Measurements from ENCODE around the gene SNX14. TPM values are rescaled to one million over a fixed set of nuclear protein-coding genes. Genes with fewer than 3 reads are reported as not detected.

Gene SNX14
- total RNA-seq, 1 experiment from 2014 or later: 84.8 TPM

GRCh38 chr6:85580878-85581267 is 12.8 kb downstream of the SNX14 start:
- Histone ChIP-seq H2AFZ (ENCODE audit: low read depth, low read length, poor library complexity, severe bottlenecking) (no peak overlapping the region), H3K79me2 (ENCODE audit: insufficient read depth, low read length) (peaks cover 88% of the 10 kb centered on the region), H3K27me3 (ENCODE audit: insufficient read depth, low read length) (no peaks in the 10 kb centered on the region), H3K9me3 (ENCODE audit: control insufficient read depth in 1 of 2, insufficient read depth in 1 of 2, low read depth in 1 of 2, low read length in 2 of 2) (peaks cover 0 to 5% of the 10 kb centered on the region in 2 experiments; a peak in 1 of 4 replicates), H3K4me2 (ENCODE audit: low read length) (peak overlapping the region; percentile 54), H3K4me3 (replicated peaks in 1 of 2; ENCODE audit: low read depth in 1 of 2, low read length in 2 of 2) (peak overlapping the region in 1 of 2 experiments; percentile 1; a peak in 1 of 4 replicates), H3K9ac (ENCODE audit: low read length) (no peak overlapping the region), H3K36me3 (ENCODE audit: control insufficient read depth in 1 of 2, insufficient read depth in 2 of 2, low read length in 2 of 2) (no peaks in the 10 kb centered on the region), H4K20me1 (ENCODE audit: insufficient read depth) (no peaks in the 10 kb centered on the region), H3K4me1 (ENCODE audit: control insufficient read depth in 1 of 2, insufficient read depth in 2 of 2, low read length in 2 of 2) (peaks cover 12 to 26% of the 10 kb centered on the region in 2 experiments), H3K27ac (ENCODE audit: low read depth, low read length) (0 out of 2 replicates have a peak overlapping the region, but pooled peaks have one; percentile 6), H3K9me2 (ENCODE audit: insufficient read depth) (no peaks in the 10 kb centered on the region)
- intact Hi-C loops (cut with micrococcal nuclease): no loop called here
- ChIA-PET POLR2A (no interaction called here), RAD21 (ENCODE audit: low non-redundant PET in 1 of 2, low total read pairs in 2 of 2, uncharacterized antibody in 2 of 2, unreplicated experiment in 2 of 2) (no interaction called here), CTCF (no interaction called here)
- TF ChIP-seq ZFX (IDR thresholded peaks at IDR 0.05): no peak
- no peak for TF ChIP-seq SP1 (IDR thresholded peaks at IDR 0.05; ENCODE audit: low read depth)
- TF ChIP-seq, protein P1, sequence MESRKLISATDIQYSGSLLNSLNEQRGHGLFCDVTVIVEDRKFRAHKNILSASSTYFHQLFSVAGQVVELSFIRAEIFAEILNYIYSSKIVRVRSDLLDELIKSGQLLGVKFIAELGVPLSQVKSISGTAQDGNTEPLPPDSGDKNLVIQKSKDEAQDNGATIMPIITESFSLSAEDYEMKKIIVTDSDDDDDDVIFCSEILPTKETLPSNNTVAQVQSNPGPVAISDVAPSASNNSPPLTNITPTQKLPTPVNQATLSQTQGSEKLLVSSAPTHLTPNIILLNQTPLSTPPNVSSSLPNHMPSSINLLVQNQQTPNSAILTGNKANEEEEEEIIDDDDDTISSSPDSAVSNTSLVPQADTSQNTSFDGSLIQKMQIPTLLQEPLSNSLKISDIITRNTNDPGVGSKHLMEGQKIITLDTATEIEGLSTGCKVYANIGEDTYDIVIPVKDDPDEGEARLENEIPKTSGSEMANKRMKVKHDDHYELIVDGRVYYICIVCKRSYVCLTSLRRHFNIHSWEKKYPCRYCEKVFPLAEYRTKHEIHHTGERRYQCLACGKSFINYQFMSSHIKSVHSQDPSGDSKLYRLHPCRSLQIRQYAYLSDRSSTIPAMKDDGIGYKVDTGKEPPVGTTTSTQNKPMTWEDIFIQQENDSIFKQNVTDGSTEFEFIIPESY (IDR thresholded peaks at IDR 0.05; ENCODE audit: extremely low read depth, insufficient replicate concordance, low read length): no peak
- no peak for TF ChIP-seq ELF1 (IDR thresholded peaks at IDR 0.05; ENCODE audit: borderline replicate concordance, low read depth)
- TF ChIP-seq FOSL1 (IDR thresholded peaks at IDR 0.05; ENCODE audit: low read depth): no peak
- TF ChIP-seq, protein P2, sequence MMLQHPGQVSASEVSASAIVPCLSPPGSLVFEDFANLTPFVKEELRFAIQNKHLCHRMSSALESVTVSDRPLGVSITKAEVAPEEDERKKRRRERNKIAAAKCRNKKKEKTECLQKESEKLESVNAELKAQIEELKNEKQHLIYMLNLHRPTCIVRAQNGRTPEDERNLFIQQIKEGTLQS (IDR thresholded peaks at IDR 0.05): no peak
- TF ChIP-seq CTCF (IDR thresholded peaks at IDR 0.05 in 2 of 3, conservative IDR thresholded peaks at IDR 0.05 in 1 of 3; ENCODE audit: borderline replicate concordance in 1 of 3, insufficient read depth in 1 of 3, low read depth in 2 of 3, low read length in 2 of 3): no peak
- no peak for TF ChIP-seq CBX3 (IDR thresholded peaks at IDR 0.05; ENCODE audit: low read depth)
- no peak for TF ChIP-seq ZNF274 (IDR thresholded peaks at IDR 0.05; ENCODE audit: low read depth, low read length)
- no peak for TF ChIP-seq CEBPB (IDR thresholded peaks at IDR 0.05; ENCODE audit: low read depth)
- TF ChIP-seq POLR2AphosphoS5 (IDR thresholded peaks at IDR 0.05; ENCODE audit: low read depth, low read length): no peak
- TF ChIP-seq EZH2phosphoT487 (IDR thresholded peaks at IDR 0.05; ENCODE audit: borderline replicate concordance): no peak
- ATAC-seq (peak; percentile 83), DNase-seq (ENCODE audit: low read depth, low spot score) (no peak)
- no TSS peak for BruUV-seq (replicated peaks)
